Astrocyte of the spinal cord (primary cell): ENCODE results near the gene COL2A1.
A peak's percentile ranks its signal among the peaks of the same experiment; 100 is the strongest.

Source experiments
- DNase-seq: peaks from one replicate; pipeline ENCODE4 v3.0.0; 2011; ENCODE audit warnings: low read depth, low spot score
- H3K4me3 ChIP-seq: 2 replicates; pipeline ENCODE4 v1.5.1; 2011; ENCODE audit warnings: low read depth, mild to moderate bottlenecking, low read length, moderate library complexity
- in situ Hi-C: cut with HindIII; loops from 2 replicates; pipeline ENCODE4 v1.10.0; 2017; ENCODE audit warnings: low sequenced_read_pairs
- TF ChIP-seq, protein P1 (sequence below): IDR thresholded peaks from 2 replicates; pipeline ENCODE4 v1.5.1; 2012; ENCODE audit warnings: low read depth, mild to moderate bottlenecking, low read length, inconsistent platforms

COL2A1 gene

DNA sequence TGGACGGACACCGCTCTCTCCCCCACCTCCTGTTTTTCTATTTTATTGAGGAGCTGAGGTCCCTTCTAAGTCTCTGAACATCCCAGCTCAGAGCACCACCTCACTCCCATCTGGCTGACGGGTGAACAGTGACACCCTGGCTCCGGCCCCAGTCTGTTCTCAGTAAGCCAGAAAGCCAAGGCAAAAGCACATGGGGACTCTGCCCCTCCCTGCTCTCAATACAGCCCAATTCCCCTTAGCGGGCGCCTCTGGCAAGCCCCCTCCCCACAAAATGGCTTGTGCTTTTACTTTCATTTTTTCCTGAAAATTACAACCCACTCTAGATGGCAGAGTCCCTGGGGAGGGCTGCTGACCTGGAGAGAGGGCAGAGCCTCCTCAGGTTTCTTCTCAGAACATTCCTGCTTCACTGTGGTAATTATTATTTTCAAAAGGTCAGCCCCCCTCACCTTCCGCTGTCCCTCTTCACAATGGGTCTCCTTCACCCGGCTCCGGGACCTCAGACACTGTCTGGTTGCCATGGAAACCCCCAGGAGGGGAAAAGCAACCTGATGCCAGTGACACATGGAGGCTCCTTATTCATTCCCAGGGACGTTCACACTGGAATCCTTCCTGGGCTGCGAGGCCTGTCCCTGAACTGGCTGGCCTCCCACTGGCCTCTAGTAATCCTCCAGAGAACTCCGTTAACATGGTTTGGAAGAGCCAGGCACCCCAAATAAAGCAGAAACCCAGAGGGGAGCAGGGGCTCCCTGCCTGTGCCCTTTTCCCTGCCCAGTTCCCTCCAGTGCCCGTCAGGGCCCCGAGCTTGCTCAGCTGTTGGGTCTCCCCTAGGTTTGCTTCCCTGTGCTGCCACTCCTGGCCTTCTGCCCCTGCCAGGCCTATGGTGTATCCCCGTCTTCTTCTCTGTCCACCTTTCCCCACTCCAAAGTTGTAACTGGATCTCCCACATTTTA lies 15.9 kb downstream of the COL2A1 start:
- H3K4me3 ChIP-seq = no peak overlapping the region
- DNase-seq = peak; percentile 35
- TF ChIP-seq, protein P1, sequence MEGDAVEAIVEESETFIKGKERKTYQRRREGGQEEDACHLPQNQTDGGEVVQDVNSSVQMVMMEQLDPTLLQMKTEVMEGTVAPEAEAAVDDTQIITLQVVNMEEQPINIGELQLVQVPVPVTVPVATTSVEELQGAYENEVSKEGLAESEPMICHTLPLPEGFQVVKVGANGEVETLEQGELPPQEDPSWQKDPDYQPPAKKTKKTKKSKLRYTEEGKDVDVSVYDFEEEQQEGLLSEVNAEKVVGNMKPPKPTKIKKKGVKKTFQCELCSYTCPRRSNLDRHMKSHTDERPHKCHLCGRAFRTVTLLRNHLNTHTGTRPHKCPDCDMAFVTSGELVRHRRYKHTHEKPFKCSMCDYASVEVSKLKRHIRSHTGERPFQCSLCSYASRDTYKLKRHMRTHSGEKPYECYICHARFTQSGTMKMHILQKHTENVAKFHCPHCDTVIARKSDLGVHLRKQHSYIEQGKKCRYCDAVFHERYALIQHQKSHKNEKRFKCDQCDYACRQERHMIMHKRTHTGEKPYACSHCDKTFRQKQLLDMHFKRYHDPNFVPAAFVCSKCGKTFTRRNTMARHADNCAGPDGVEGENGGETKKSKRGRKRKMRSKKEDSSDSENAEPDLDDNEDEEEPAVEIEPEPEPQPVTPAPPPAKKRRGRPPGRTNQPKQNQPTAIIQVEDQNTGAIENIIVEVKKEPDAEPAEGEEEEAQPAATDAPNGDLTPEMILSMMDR = no peak
- in situ Hi-C loops = no loop called here

DNA sequence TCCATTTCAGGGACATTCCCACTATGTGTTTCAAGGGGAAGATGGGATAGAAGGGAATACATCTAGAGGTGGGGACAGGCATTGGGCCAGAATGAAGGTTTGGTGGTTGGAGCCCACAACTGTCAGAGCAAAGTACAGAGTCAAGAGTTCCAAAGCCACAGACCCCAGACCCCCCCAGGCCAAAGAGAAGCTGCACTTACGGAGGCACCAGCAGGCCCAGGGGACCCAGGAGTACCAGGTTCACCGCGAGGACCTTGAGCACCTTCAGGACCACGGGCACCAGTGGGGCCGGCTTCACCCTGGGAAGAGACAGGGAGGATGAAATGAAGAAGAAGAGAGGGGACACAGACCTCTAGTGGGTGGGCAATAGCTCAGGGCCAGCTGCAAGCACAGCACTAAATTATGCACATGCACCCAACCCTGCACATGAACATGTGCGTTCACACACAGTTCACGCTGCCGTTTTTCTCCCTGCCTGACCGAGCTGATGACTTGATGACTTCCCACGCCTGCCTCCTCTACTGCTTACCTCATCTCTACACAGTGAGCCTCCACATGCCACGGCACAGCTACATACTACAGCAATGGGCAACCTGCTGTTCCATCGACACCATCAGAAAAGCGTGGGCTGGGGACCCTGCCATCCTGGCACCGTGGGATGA lies 16.7 kb downstream of the COL2A1 start:
- in situ Hi-C loops = no loop called here
- no peak for DNase-seq
- TF ChIP-seq, protein P1 = no peak
- no peak overlapping the region for H3K4me3 ChIP-seq

DNA sequence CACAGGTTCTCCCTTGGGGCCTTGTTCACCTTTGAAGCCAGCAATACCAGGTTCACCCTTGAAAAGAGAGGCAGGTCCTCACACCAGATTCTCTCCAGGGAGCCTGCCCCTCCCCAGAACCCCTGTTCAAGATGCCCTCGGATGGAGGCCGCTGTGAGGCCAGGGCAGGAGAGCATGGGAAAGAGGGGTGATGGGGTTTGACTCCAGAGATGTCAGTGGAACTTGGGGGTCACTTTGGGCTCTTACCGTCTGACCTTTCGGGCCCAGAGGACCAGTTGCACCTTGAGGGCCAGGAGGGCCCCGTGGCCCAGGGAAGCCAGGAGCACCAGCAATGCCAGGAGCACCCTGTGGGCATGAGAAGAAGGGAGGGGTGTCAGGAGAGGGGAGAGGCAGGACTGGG lies 17.4 kb downstream of the COL2A1 start:
- no peak for DNase-seq
- H3K4me3 ChIP-seq = no peak overlapping the region
- in situ Hi-C loops = no loop called here
- TF ChIP-seq, protein P1 = no peak

DNA sequence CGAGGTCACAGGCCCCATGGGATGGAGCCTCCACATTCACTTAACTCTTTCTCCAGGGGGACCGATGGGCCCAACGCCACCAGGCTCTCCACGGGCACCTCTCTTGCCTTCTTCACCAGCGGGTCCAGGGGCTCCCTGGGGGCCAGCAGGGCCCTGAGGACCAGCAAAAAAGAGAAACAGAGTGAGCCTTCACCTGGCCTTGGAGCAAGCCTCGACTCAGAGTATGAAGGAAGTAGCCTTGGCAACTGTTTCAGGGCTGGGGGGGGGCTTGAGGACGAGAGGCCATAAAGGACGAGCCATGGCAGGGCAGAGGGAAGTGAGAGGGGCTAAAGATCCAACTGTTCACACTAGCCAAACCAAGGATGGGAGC lies 18.0 kb downstream of the COL2A1 start:
- H3K4me3 ChIP-seq = no peak overlapping the region
- in situ Hi-C loops = no loop called here

DNA sequence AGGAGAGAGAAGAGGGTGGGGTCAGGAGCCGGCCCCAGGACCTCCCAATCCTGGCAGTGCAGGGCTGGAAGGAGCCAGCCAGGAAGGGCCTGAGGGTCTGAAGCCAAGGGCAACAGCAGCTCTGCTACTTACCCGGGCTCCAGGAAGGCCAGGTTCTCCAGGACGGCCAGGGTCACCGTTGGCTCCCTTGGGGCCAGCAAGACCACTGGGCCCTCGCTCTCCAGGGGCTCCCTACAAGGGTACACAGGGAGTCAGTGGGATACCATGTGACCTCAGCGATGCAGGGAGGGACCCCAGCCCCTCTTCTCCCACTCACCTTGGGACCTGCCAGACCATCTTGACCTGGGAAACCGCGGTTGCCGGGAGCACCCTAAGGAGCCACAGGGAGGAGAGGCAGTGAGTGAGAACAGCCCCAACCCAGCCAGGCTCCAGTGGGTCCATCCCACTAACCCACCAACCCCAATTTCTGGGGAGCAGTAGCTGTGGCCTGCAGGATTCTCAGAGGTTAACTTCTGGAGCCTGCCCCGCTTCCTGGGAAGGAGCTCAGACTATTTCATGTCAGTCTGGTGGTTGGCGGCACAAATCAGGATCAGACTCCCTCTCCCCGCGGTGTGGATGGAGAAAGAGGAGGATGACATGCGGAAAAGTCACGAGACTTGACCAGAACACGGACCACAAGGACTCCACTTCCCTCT lies 18.5 kb downstream of the COL2A1 start:
- no peak for DNase-seq
- TF ChIP-seq, protein P1 = no peak
- in situ Hi-C loops = no loop called here
- H3K4me3 ChIP-seq = no peak overlapping the region

More for the DNA sequence above, 18.0 kb downstream of the COL2A1 start:
- TF ChIP-seq, protein P1 = no peak
- DNase-seq = no peak

DNA sequence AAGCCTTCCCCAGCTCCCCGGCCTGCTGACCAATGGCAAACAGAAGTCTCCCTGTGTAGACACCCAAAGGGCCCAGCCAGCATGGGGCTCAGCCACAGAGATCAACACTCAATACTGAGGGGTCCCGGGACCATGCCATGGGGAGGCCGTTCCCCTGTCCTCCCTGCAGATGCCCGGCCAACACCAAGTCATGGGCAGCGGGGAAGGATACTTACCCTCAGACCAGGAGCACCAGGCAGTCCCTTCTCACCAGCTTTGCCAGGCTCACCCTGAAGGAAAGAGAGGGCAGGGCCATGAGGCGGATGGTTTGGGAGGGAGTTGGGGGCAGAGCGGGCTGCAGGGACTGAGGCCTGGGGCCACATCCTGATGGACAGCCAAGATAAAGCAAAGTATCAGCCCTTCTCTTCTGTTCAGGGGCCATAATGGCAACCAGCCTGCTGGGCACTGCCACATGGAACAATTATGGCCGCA lies 19.9 kb downstream of the COL2A1 start:
- in situ Hi-C loops = no loop called here
- no peak overlapping the region for H3K4me3 ChIP-seq
- DNase-seq = no peak
- TF ChIP-seq, protein P1 = no peak
